Parathyroid adenoma (tissue), 2 donors: ENCODE data around the gene PARG.
"Not testable (repeated sequence)": the region's sequence is repeated elsewhere in the genome, so short reads cannot be mapped to it uniquely, and the experiment has no call there.

Experiments used
- H2AFZ ChIP-seq: fragments of 300-600 bp; sonication (generic); one replicate; pipeline ENCODE4 v1.7.0; 2017; ENCODE audit warnings: antibody characterized with exemption, mild to moderate bottlenecking
- H3K27ac ChIP-seq: fragments of 300-600 bp; sonication (generic); one replicate; pipeline ENCODE4 v1.7.0; 2017
- H3K27me3 ChIP-seq: fragments of 300-600 bp; sonication (generic); one replicate; pipeline ENCODE4 v1.7.0; 2017; ENCODE audit warnings: low read length; ENCODE audit not compliant: control insufficient read depth, insufficient read depth
- H3K36me3 ChIP-seq: fragments of 300-600 bp; sonication (generic); one replicate; pipeline ENCODE4 v1.7.0; 2017; ENCODE audit warnings: low read length; ENCODE audit not compliant: control insufficient read depth, insufficient read depth
- H3K4me1 ChIP-seq: fragments of 300-600 bp; sonication (generic); one replicate; pipeline ENCODE4 v1.7.0; 2017; ENCODE audit warnings: control low read depth
- H3K4me2 ChIP-seq: fragments of 300-600 bp; sonication (generic); one replicate; pipeline ENCODE4 v1.7.0; 2017; ENCODE audit warnings: low read length
- H3K4me3 ChIP-seq: fragments of 300-600 bp; sonication (generic); one replicate; pipeline ENCODE4 v1.7.0; 2017; ENCODE audit warnings: low read depth, low read length
- H3K79me2 ChIP-seq: fragments of 300-600 bp; sonication (generic); one replicate; pipeline ENCODE4 v1.7.0; 2017; ENCODE audit warnings: control low read depth
- H3K9ac ChIP-seq: fragments of 300-600 bp; sonication (generic); one replicate; pipeline ENCODE4 v1.7.0; 2017; ENCODE audit warnings: mild to moderate bottlenecking
- H3K9me3 ChIP-seq: fragments of 300-600 bp; sonication (generic); one replicate; pipeline ENCODE4 v1.7.0; 2017; ENCODE audit warnings: low read length; ENCODE audit not compliant: control insufficient read depth
- donor health status: primary hyperparathyroidism.

Gene PARG

DNA sequence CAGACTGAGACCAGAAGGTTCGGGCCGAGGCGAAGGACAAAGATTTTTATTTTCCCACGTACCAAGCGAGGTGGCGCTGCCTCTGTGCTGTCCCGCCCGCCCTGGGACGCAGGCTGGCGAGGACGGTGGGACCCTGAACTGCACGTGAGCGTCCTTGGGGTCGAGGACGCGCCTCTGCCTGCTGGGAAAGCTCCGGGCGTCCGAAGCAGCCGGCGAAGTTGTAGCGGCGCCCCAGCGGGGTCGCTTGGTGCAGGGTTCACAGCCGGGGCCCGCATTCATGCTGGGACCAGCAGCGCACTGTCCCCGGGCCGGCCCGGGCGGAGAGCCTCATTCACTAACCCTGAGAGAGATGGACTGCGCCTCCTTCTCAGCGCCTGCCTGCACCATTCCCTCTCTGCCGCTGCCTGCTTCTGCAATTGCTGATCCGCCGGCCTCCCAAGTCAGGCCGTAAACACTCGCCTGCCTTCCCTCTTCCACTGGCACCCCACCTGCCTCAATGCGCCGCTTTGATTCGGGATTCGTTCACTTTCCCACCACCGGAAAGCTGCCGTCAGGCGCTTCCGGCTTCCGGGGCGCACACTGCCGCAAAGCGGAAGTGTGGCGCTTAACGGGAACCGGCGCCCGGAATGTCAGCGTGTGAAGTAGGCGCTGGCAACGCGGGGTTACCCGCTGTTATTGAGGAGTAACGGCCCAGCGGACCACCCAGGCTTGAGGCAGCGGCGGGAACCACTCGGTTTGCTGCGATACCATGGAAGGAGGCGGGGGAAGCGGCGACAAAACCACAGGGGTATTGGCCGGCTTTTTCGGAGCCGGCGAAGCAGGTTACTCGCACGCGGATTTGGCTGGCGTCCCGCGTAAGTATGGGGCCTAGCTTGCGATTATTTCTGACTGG, at the start of gene PARG, which contains the start of gene TIMM23B:
Gene PARG, minus strand, starts transcription at position 581 of the 892 bp plus-strand sequence. Its CDS starts 302 bp downstream, at position 279.
Gene TIMM23B, plus strand, starts transcription at position 607 of the 892 bp plus-strand sequence. Its CDS starts 142 bp downstream, at position 749.
- peak within 1 kb of the TSS; percentile 22 for H3K27ac ChIP-seq
- peak within 1 kb of the TSS; percentile 78 for H3K4me2 ChIP-seq

DNA sequence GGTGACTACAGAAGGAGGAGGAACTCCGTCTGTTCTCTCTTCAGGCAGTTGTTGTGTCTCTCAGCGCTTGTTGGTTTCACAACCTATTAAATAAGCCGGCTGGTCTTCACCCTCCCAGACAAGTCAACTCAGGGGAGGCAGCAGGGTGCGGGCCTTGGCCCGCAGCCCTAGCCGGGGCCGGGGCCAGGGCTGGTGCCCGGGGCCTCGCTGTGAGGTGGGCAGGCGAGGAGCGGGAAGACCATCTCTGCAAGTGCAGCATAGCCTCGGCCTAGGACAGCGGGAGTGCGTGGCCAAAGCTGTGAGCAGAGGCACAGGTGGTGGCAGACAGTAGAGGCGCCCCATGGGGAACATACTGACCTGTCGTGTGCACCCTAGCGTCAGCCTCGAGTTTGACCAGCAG, 46.5 kb upstream of the PARG start, which contains the start of gene AGAP6:
Gene AGAP6, plus strand, starts transcription at position 31 of the 400 bp plus-strand sequence. Its CDS starts 310 bp downstream, at position 341.
- not testable (repeated sequence) for H3K27ac ChIP-seq, H3K4me3 ChIP-seq, H2AFZ ChIP-seq, H3K36me3 ChIP-seq, H3K9ac ChIP-seq, H3K27me3 ChIP-seq, H3K9me3 ChIP-seq, H3K4me1 ChIP-seq, H3K79me2 ChIP-seq, H3K4me2 ChIP-seq

More for the DNA sequence above, at the start of gene PARG, which contains the start of gene TIMM23B:
- Histone ChIP-seq H3K4me3 (peak within 1 kb of the TSS; percentile 75), H3K79me2 (peaks cover 29% of the 10 kb centered on the region), H3K9ac (peak within 1 kb of the TSS; percentile 69), H2AFZ (peak within 1 kb of the TSS; percentile 91)
- not testable (repeated sequence) for H3K36me3 ChIP-seq, H3K27me3 ChIP-seq, H3K4me1 ChIP-seq, H3K9me3 ChIP-seq

DNA sequence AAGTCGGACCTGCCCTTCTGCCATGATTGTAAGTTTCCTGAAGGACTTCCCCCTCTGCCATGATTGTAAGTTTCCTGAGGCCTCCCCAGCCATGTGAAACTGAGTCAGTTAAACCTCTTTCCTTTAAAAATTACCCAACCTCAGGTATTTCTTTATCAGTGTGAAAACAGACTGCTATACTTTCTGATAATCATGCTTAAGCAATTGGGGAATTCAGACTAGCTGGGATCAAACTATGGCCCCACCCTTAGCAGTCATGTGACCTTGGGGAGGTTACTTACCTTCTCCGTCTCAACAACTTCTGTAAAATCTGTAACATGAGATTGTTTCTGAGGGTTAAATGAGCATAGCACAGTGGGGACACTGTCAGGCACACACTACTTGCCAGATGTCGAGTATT, 45.4 kb upstream of the PARG start:
- H3K27me3 ChIP-seq, H3K4me2 ChIP-seq, H3K36me3 ChIP-seq, H3K9me3 ChIP-seq, H3K4me1 ChIP-seq, H3K27ac ChIP-seq, H3K9ac ChIP-seq, H3K4me3 ChIP-seq, H2AFZ ChIP-seq, H3K79me2 ChIP-seq: not testable (repeated sequence)

DNA sequence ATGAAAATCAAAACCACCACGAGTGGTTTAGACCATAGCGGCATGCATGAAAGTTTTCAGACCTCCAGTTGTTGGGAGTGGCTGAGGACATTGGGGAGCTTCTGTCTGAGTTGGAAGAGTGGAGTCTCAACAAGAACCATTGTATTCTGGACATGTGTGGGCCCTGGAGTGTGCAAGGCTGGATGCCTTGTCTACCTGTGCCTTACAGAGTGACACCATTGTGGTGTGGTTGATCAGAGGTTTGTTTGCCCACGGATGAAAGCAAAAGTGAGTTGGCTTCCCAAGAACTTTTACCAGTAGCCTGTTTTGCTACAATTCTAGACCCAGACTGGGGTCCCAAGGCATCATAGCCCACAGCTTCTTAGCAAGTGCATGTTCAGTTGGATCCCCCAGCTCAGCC, 35.9 kb upstream of the PARG start:
- H3K4me3 ChIP-seq, H3K27me3 ChIP-seq, H3K9me3 ChIP-seq, H3K36me3 ChIP-seq, H3K27ac ChIP-seq, H3K9ac ChIP-seq, H3K79me2 ChIP-seq, H2AFZ ChIP-seq, H3K4me2 ChIP-seq, H3K4me1 ChIP-seq: not testable (repeated sequence)

DNA sequence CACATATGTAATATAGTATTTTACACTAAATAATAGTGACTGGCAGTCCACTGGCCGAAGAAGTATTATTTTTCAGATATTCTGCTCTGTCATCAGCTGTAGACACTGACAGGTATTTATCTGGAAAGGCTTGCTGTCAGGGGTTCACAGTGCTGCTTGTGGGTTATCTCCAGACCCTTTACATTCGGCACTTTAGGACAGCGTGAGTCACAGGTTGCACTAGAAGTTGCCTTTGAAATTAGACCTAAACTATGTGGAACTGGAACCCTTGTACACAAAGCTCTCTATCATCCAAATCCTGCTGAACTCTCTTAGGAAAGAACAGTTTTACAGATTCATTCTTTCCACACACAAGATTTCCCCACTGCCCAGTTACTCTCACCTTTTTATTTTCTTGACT, 30.3 kb upstream of the PARG start:
- H3K9me3 ChIP-seq, H3K9ac ChIP-seq, H3K79me2 ChIP-seq, H3K4me3 ChIP-seq, H3K4me2 ChIP-seq, H3K36me3 ChIP-seq, H3K4me1 ChIP-seq, H2AFZ ChIP-seq, H3K27ac ChIP-seq, H3K27me3 ChIP-seq: not testable (repeated sequence)

DNA sequence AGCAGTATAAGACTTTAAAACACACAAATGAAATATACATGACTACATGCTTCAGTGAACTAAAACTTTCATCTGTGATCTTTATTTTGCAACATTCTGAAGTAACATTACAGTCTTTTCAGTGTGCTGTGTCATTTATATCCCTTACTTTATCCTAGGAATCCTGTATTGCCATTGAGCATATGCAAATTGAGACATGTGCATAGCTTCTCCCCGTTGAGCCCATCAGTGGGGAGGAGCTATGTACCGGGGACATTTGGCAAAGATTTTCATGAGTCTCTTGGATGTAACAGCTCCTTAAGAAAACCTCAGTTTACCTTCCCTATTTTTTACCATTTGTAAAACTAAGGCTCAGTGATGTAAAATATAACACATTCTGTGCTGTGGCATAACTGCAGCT, 29.6 kb upstream of the PARG start:
- H3K4me3 ChIP-seq, H3K27me3 ChIP-seq, H3K36me3 ChIP-seq: not testable (repeated sequence)

DNA sequence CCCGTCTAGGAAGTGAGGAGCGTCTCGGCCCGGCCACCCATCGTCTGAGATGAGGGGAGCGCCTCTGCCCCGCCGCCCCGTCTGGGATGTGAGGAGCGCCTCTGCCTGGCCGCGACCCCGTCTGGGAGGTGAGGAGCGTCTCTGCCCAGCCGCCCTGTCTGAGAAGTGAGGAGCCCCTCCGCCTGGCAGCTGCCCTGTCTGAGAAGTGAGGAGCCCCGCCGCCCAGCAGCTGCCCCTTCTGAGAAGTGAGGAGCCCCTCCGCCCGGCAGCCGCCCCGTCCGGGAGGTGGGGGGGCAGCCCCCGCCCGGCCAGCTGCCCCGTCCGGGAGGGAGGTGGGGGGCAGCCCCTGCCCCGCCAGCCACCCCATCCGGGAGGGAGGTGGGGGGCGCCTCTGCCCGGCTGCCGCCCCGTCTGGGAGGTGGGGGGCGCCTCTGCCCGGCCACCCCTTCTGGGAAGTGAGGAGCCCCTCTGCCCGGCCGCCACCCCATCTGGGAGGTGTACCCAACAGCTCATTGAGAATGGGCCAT, 28.6 kb upstream of the PARG start:
- H3K9ac ChIP-seq, H3K4me2 ChIP-seq, H2AFZ ChIP-seq, H3K79me2 ChIP-seq, H3K4me3 ChIP-seq, H3K4me1 ChIP-seq, H3K27ac ChIP-seq, H3K9me3 ChIP-seq, H3K36me3 ChIP-seq, H3K27me3 ChIP-seq: not testable (repeated sequence)

More for the DNA sequence above, 29.6 kb upstream of the PARG start:
- not testable (repeated sequence) for H3K9me3 ChIP-seq, H2AFZ ChIP-seq, H3K4me1 ChIP-seq, H3K27ac ChIP-seq, H3K9ac ChIP-seq, H3K79me2 ChIP-seq, H3K4me2 ChIP-seq

DNA sequence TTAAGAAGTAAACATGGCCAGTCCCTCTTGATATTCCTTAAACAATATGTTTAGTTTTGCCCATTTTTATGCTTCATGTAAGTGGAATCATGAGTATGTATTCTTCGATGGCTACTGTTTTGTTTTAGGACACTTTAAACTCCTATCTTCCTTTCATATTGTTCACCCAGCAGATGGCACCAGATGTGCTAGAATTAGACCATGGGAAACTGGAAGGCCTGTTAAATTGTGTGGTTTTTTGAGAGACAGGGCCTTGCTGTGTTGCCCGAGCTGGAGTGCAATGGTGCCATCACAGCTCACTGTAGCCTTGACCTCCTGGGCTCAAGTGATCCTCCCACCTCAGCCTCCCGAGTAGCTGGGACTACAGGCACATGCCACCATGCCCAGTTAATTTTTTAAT, 11.3 kb upstream of the PARG start:
- H3K4me3 ChIP-seq, H3K27me3 ChIP-seq, H2AFZ ChIP-seq, H3K36me3 ChIP-seq, H3K4me2 ChIP-seq, H3K79me2 ChIP-seq, H3K9me3 ChIP-seq, H3K4me1 ChIP-seq, H3K9ac ChIP-seq, H3K27ac ChIP-seq: not testable (repeated sequence)

DNA sequence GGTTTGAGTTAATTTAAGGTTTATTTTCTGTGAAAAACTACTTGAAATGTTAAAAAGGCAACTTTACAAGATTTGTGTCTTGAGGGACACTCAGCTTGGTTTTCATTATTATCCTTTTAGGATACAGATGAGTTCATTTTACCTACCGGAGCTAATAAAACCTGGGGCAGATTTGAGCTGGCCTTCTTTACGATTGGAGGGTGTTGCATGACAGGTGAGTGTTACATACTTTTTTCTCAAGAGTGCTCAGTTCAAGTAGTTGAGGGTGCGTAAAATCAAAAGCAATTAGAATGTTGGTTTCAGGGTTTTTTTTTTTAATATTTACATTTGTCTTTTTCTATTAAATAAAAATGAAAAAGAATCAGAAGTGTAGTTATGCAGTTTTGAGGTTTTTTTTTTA, 10.2 kb upstream of the PARG start:
- H3K4me2 ChIP-seq, H3K4me1 ChIP-seq, H3K36me3 ChIP-seq, H3K9ac ChIP-seq, H3K79me2 ChIP-seq, H3K4me3 ChIP-seq, H3K9me3 ChIP-seq, H3K27ac ChIP-seq, H2AFZ ChIP-seq, H3K27me3 ChIP-seq: not testable (repeated sequence)

DNA sequence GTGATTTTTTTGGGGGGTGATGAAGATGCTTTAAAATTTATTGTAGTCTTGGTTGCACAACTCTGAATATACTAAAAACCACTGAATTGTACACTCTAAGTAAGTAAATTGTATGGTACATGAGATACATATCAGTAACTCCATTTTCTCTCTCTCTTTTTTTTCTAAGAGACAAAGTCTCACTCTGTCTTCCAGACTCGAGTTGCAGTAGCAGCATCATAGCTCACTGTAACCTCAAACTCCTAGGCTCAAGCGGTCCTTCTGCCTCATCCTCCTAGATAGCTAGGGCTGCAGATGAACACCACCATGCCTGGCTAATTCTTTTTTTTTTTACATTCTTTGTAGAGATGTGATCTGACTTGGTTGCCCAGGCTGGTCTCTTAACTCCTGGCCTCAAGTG, 6.9 kb upstream of the PARG start:
- H3K9ac ChIP-seq, H2AFZ ChIP-seq, H3K36me3 ChIP-seq, H3K27me3 ChIP-seq, H3K4me1 ChIP-seq, H3K4me2 ChIP-seq, H3K9me3 ChIP-seq, H3K79me2 ChIP-seq, H3K4me3 ChIP-seq, H3K27ac ChIP-seq: not testable (repeated sequence)

DNA sequence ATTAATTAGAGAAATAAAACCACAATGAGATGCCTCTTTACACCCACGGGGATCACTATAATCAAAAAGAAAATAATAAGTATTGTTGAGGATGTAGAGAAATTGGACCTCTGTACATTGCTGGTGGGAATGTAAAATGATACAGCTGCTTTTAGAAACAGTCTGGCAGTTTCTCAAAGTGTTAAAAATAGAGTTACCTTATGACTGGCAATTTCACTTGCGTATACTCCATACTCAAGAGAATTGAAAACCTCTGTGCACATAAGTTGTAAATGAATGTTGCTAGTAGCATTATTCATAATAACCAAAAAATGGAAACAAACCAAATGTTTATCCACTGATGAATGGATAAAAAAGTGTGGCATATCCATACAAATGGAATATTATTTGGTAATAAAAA, 6.3 kb upstream of the PARG start:
- H3K27ac ChIP-seq, H3K4me3 ChIP-seq, H3K36me3 ChIP-seq, H3K27me3 ChIP-seq, H3K4me1 ChIP-seq, H3K9ac ChIP-seq, H2AFZ ChIP-seq, H3K9me3 ChIP-seq, H3K79me2 ChIP-seq, H3K4me2 ChIP-seq: not testable (repeated sequence)
